ENCODE measurements around the gene STRIP2. TPM values are rescaled to one million over a fixed set of nuclear protein-coding genes. Genes with fewer than 3 reads are reported as not detected.

The STRIP2 gene
- total RNA-seq, 1 donor from 2014 or later: 0.49 TPM

- Histone ChIP-seq H3K9me3 (no peaks in the 10 kb centered on the region), H3K27ac (no peak overlapping the region), H3K27me3 (no peaks in the 10 kb centered on the region), H3K36me3 (no peaks in the 10 kb centered on the region), H3K4me1 (no peaks in the 10 kb centered on the region), H3K4me3 (no peak overlapping the region)
- TF ChIP-seq CTCF (IDR thresholded peaks at IDR 0.05) (no peak), POLR2A (IDR thresholded peaks at IDR 0.05) (no peak), POLR2AphosphoS5 (IDR thresholded peaks at IDR 0.05; ENCODE audit: insufficient read depth in 1 of 2, low read depth in 1 of 2) (no peak)
- intact Hi-C loops (cut with DNase I): no loop called here
- DNase-seq (ENCODE audit: extremely low spot score in 2 of 2): no peak
These were observed 46.7 kb upstream of the STRIP2 start for GRCh38 chr7:129387537-129387936.

DNA sequence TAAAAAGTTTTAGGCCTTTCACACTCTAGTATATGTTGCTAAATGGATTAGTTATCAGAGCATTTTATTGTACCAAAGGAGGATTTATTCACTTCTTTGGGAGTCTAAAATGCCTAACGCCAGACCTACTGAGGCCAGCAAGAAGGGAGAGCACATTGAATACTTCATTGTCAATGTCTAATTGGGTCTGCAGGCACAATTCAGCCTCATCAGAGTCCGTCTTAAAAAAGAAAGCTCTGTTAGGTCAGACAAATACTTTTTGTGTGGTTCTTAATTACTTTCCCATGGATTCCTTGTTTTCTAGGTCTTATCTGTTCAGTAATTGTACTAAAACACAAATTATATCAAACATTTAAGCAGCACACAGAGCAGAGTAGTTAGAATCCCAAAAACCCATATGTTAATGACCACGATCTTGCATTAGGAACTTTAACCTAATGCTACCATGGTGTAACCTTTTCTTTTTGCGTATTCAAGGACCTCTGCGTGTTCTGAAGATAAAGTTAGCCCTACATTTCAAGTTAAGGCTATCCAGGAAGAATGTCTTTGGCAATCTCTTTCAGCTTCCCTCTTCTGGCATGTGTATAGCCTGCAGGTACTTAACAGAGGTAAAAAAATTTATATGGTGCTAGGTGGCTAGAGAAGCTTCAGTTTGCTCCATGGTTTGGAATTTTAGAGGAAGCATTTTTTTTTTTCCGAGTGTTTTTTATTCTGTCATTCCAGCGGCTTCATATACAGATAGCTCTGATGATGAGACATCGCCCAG, 45.7 kb upstream of the STRIP2 start:
- H3K4me3 ChIP-seq: no peak overlapping the region
- no peaks in the 10 kb centered on the region for H3K27me3 ChIP-seq
- no peaks in the 10 kb centered on the region for H3K9me3 ChIP-seq
- DNase-seq (ENCODE audit: extremely low spot score in 2 of 2): no peak
- TF ChIP-seq POLR2AphosphoS5 (IDR thresholded peaks at IDR 0.05; ENCODE audit: insufficient read depth in 1 of 2, low read depth in 1 of 2): no peak
- TF ChIP-seq CTCF (IDR thresholded peaks at IDR 0.05): no peak
- TF ChIP-seq POLR2A (IDR thresholded peaks at IDR 0.05): no peak
- H3K4me1 ChIP-seq: no peaks in the 10 kb centered on the region
- intact Hi-C loops (cut with DNase I): no loop called here
- no peaks in the 10 kb centered on the region for H3K36me3 ChIP-seq
- H3K27ac ChIP-seq: no peak overlapping the region

GRCh38 chr7:129389829-129390228, 44.4 kb upstream of the STRIP2 start:
- Histone ChIP-seq H3K27ac (no peak overlapping the region), H3K27me3 (no peaks in the 10 kb centered on the region), H3K4me1 (no peaks in the 10 kb centered on the region), H3K4me3 (no peak overlapping the region), H3K36me3 (no peaks in the 10 kb centered on the region), H3K9me3 (no peaks in the 10 kb centered on the region)
- intact Hi-C loops (cut with DNase I): no loop called here
- DNase-seq (ENCODE audit: extremely low spot score in 2 of 2): no peak
- no peak for TF ChIP-seq POLR2A (IDR thresholded peaks at IDR 0.05)
- TF ChIP-seq CTCF (IDR thresholded peaks at IDR 0.05): no peak
- TF ChIP-seq POLR2AphosphoS5 (IDR thresholded peaks at IDR 0.05; ENCODE audit: insufficient read depth in 1 of 2, low read depth in 1 of 2): no peak

DNA sequence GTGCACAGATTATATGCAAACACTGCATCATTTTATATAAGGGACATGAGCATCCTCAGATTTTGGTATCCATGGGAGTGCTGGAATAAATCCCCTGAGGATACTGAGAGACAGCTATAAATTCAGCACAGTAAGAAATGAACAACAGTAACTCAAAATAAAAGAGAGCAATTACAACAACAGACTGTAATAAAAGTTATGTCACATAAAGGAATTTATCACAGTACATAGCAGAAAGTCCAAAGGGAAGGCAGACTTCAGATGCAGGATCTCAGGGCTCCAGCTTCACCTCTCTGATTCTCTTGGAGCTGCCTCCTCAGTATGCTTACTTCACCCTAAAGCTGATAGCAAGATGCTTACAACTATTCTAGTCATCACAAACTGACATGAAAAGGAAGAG, 43.9 kb upstream of the STRIP2 start:
- intact Hi-C loops (cut with DNase I): no loop called here
- DNase-seq (ENCODE audit: extremely low spot score in 2 of 2): no peak
- no peaks in the 10 kb centered on the region for H3K4me1 ChIP-seq
- H3K27ac ChIP-seq: no peak overlapping the region
- TF ChIP-seq POLR2AphosphoS5 (IDR thresholded peaks at IDR 0.05; ENCODE audit: insufficient read depth in 1 of 2, low read depth in 1 of 2): no peak
- TF ChIP-seq POLR2A (IDR thresholded peaks at IDR 0.05): no peak
- TF ChIP-seq CTCF (IDR thresholded peaks at IDR 0.05): no peak
- no peaks in the 10 kb centered on the region for H3K36me3 ChIP-seq
- no peaks in the 10 kb centered on the region for H3K9me3 ChIP-seq
- no peaks in the 10 kb centered on the region for H3K27me3 ChIP-seq
- H3K4me3 ChIP-seq: no peak overlapping the region

GRCh38 chr7:129391546-129392171, 42.6 kb upstream of the STRIP2 start:
- TF ChIP-seq POLR2A (IDR thresholded peaks at IDR 0.05) (no peak), CTCF (IDR thresholded peaks at IDR 0.05) (no peak), POLR2AphosphoS5 (IDR thresholded peaks at IDR 0.05; ENCODE audit: insufficient read depth in 1 of 2, low read depth in 1 of 2) (no peak)
- H3K27me3 ChIP-seq: no peaks in the 10 kb centered on the region
- no peak overlapping the region for H3K4me3 ChIP-seq
- H3K27ac ChIP-seq: no peak overlapping the region
- no peaks in the 10 kb centered on the region for H3K4me1 ChIP-seq
- intact Hi-C loops (cut with DNase I): no loop called here
- no peaks in the 10 kb centered on the region for H3K9me3 ChIP-seq
- no peak for DNase-seq (ENCODE audit: extremely low spot score in 2 of 2)
- no peaks in the 10 kb centered on the region for H3K36me3 ChIP-seq

All from vagina (tissue), 2 donors.